Endothelial cell of umbilical vein (primary cell): ENCODE results near the gene EPS8L2. TPM values are rescaled to one million over a fixed set of nuclear protein-coding genes. Genes with fewer than 3 reads are reported as not detected.
"Not testable (repeated sequence)": the region's sequence is repeated elsewhere in the genome, so short reads cannot be mapped to it uniquely, and the experiment has no call there.

Experiments
- BruUV-seq: library from RNA; stranded (reverse); fragments of 400-500 nt; replicated peaks from 2 replicates; lab custom pipeline; 2021; lab: Mats Ljungman, UMichigan
- CTCF ChIA-PET: fragments of 300-600, 350-600 bp; sonication (Branson Sonifier 250); formaldehyde crosslinking; loops from one replicate; lab custom pipeline; 2021; ENCODE audit warnings: antibody characterized with exemption, inconsistent platforms; lab: Charles Lee
- POLR2A ChIA-PET: fragments of 300-600, 350-600 bp; sonication (Branson Sonifier 250); formaldehyde crosslinking; loops from one replicate; lab custom pipeline; 2021; ENCODE audit warnings: antibody characterized with exemption, inconsistent platforms; lab: Charles Lee
- DNase-seq: peaks from one replicate; pipeline ENCODE4 v3.0.0-alpha.2; 2011; ENCODE audit warnings: low read depth, low spot score
- FAIRE-seq: peaks from 2 replicates; lab custom pipeline; 2011; peaks lifted over from hg19 to GRCh38; lab: Jason Lieb, UNC
- H2AFZ ChIP-seq: 2 replicates; pipeline ENCODE4 v1.6.0; 2012; ENCODE audit warnings: low read depth, low read length, control low read depth, inconsistent platforms
- H3K27ac ChIP-seq: 2 replicates; pipeline ENCODE4 v1.5.1; 2011; ENCODE audit warnings: low read depth, mild to moderate bottlenecking, control low read depth, low read length, moderate library complexity; ENCODE audit not compliant: insufficient read depth
- H3K27me3 ChIP-seq, 2 experiments: 2 replicates each; pipeline versions ENCODE4 v1.6.0 to v1.6.1; 2011; ENCODE audit warnings: low read length in 2 of 2, mixed read lengths in 1 of 2; ENCODE audit not compliant: control insufficient read depth in 2 of 2, insufficient read depth in 2 of 2
- H3K36me3 ChIP-seq, 2 experiments: 2 replicates in 1 of 2; 3 replicates in 1 of 2; pipeline ENCODE4 v1.5.1; 2011; ENCODE audit warnings: low read length in 2 of 2, mild to moderate bottlenecking in 1 of 2, moderate library complexity in 1 of 2; ENCODE audit not compliant: control insufficient read depth in 2 of 2, insufficient read depth in 2 of 2; ENCODE audit errors: extremely low read depth in 1 of 2
- H3K4me1 ChIP-seq: 3 replicates; pipeline ENCODE4 v1.5.1; 2011; ENCODE audit warnings: mild to moderate bottlenecking, low read length; ENCODE audit not compliant: control insufficient read depth, insufficient read depth; ENCODE audit errors: extremely low read depth
- H3K4me2 ChIP-seq: 2 replicates; pipeline ENCODE4 v1.6.1; 2011; ENCODE audit warnings: low read length, control low read depth, mixed read lengths; ENCODE audit not compliant: insufficient read depth
- H3K4me3 ChIP-seq, 3 experiments: fragments of 200-600 bp in 1 of 3; sonication (generic), shearing (Covaris generic) in 1 of 3; replicated peaks in 1 of 3; 2 replicates each; pipeline ENCODE4 v1.5.1; 2011 to 2016; ENCODE audit warnings: control low read depth in 3 of 3, low read length in 3 of 3, mild to moderate bottlenecking in 2 of 3, inconsistent platforms in 1 of 3, low read depth in 1 of 3, moderate library complexity in 1 of 3; ENCODE audit not compliant: insufficient read depth in 1 of 3
- H3K79me2 ChIP-seq: 2 replicates; pipeline ENCODE4 v1.6.0; 2012; ENCODE audit warnings: low read length, inconsistent platforms; ENCODE audit not compliant: control insufficient read depth, insufficient read depth
- H3K9ac ChIP-seq: replicated peaks from 2 replicates; pipeline ENCODE3; 2011; ENCODE audit warnings: low read length, control low read depth; ENCODE audit not compliant: insufficient read depth; ENCODE audit errors: extremely low read depth
- H3K9me1 ChIP-seq: replicated peaks from 3 replicates; pipeline ENCODE4 v1.6.0; 2011; ENCODE audit warnings: mild to moderate bottlenecking, low read length; ENCODE audit not compliant: control insufficient read depth, insufficient read depth; ENCODE audit errors: extremely low read depth
- H3K9me3 ChIP-seq: replicated peaks from 2 replicates; pipeline ENCODE4 v1.5.1; 2012; ENCODE audit warnings: low read length, inconsistent platforms; ENCODE audit not compliant: control insufficient read depth, insufficient read depth
- H4K20me1 ChIP-seq: replicated peaks from 2 replicates; pipeline ENCODE3; 2011; ENCODE audit warnings: mild to moderate bottlenecking, low read length; ENCODE audit not compliant: control insufficient read depth, insufficient read depth; ENCODE audit errors: extremely low read depth
- CTCF ChIP-seq, 2 donors: IDR thresholded peaks; 1 replicate in 1 of 2; 2 replicates in 1 of 2; pipeline ENCODE4 v1.5.1; 2011; ENCODE audit warnings: low read length in 2 of 2, mild to moderate bottlenecking in 2 of 2, moderate library complexity in 2 of 2, control low read depth in 1 of 2, inconsistent platforms in 1 of 2, low read depth in 1 of 2; ENCODE audit not compliant: insufficient read depth in 1 of 2; ENCODE audit errors: extremely low read depth in 1 of 2
- EZH2 ChIP-seq: IDR thresholded peaks from 2 replicates; pipeline ENCODE4 v1.6.1; 2012; ENCODE audit warnings: borderline replicate concordance, low read depth, mild to moderate bottlenecking, moderate library complexity, low read length, inconsistent platforms; ENCODE audit not compliant: severe bottlenecking
- FOS ChIP-seq: IDR thresholded peaks from 2 replicates; pipeline ENCODE4 v1.6.1; 2011; ENCODE audit warnings: mild to moderate bottlenecking, low read length, moderate library complexity, borderline replicate concordance; ENCODE audit not compliant: insufficient read depth
- GATA2 ChIP-seq: IDR thresholded peaks from 2 replicates; pipeline ENCODE4 v1.7.0; 2011; ENCODE audit warnings: low read depth, mild to moderate bottlenecking, moderate library complexity, mixed read lengths, low read length; ENCODE audit not compliant: insufficient read length, insufficient read depth
- JUN ChIP-seq: IDR thresholded peaks from 2 replicates; pipeline ENCODE4 v1.6.1; 2011; ENCODE audit warnings: borderline replicate concordance, low read depth; ENCODE audit not compliant: insufficient read length, insufficient read depth
- MAX ChIP-seq: IDR thresholded peaks from 2 replicates; pipeline ENCODE4 v1.6.1; 2011; ENCODE audit not compliant: insufficient read depth, insufficient read length
- MYC ChIP-seq: IDR thresholded peaks from one replicate; pipeline ENCODE4 v1.6.1; 2011; ENCODE audit warnings: mild to moderate bottlenecking, low read depth, low read length
- POLR2A ChIP-seq: IDR thresholded peaks from 2 replicates; pipeline ENCODE4 v1.6.1; 2012; ENCODE audit warnings: low read depth, mild to moderate bottlenecking, control low read depth, low read length
- POLR2AphosphoS5 ChIP-seq: IDR thresholded peaks from 2 replicates; pipeline ENCODE4 v1.6.1; 2012; ENCODE audit warnings: low read depth, mild to moderate bottlenecking, control low read depth, low read length, moderate library complexity; ENCODE audit not compliant: insufficient read depth
- dilution Hi-C: fragments of 300-500 bp; cut with MboI; formaldehyde crosslinking; loops from one replicate; pipeline ENCODE4 v1.15.0; 2019; ENCODE audit warnings: low sequenced_read_pairs; ENCODE audit not compliant: extremely low pct_ligation_motif_present
- intact Hi-C: fragments of 100-400 bp; cut with micrococcal nuclease; formaldehyde crosslinking; loops from one replicate; pipeline ENCODE4 v1.10.0; 2022
- polyA plus RNA-seq, 4 experiments: library from polyadenylated mRNA; depleted of rRNA in 3 of 4; stranded (reverse) in 3 of 4; unstranded in 1 of 4; fragments of >200 nt; gene quantifications; 2 replicates each; pipeline versions ENCODE4 v1.2.1 to v1.2.3, GENCODE V29; 2011 to 2012; ENCODE audit warnings: missing spikeins in 1 of 4
- total RNA-seq: library from RNA; stranded (reverse); gene quantifications from 2 replicates; pipeline ENCODE4 v1.2.3, GENCODE V29; 2021

EPS8L2 gene
- total and polyA plus RNA-seq, 2 donors (not counting 3 experiments of a cell fraction or from before 2014, with no cell fraction given), result 5.2 to 12.5 TPM

- CTCF ChIA-PET, H3K27me3 ChIP-seq, H3K9me3 ChIP-seq, intact Hi-C loops, H3K4me3 ChIP-seq, POLR2A ChIA-PET, BruUV-seq, H3K4me2 ChIP-seq, DNase-seq, H3K79me2 ChIP-seq, H3K36me3 ChIP-seq, H3K27ac ChIP-seq, FAIRE-seq, dilution Hi-C loops, H4K20me1 ChIP-seq, H3K9me1 ChIP-seq, H2AFZ ChIP-seq, H3K9ac ChIP-seq, H3K4me1 ChIP-seq: not testable (repeated sequence)
Observed at GRCh38 chr11:734541-734940, 28.5 kb downstream of the EPS8L2 start.

- TF ChIP-seq EZH2 (no peak), GATA2 (no peak), JUN (no peak), FOS (no peak), MYC (no peak), MAX (no peak), POLR2A (no peak), POLR2AphosphoS5 (no peak), CTCF (IDR thresholded peaks at IDR 0.05; ENCODE audit: extremely low read depth in 1 of 2, insufficient read depth in 1 of 2, low read depth in 1 of 2, low read length in 2 of 2) (no peak)
- no peak overlapping the region for H3K4me2 ChIP-seq
- H4K20me1 ChIP-seq, result no peaks in the 10 kb centered on the region
- intact Hi-C loops, result no loop called here
- DNase-seq (no peak), FAIRE-seq (no peak)
- no peaks in the 10 kb centered on the region for H3K27me3 ChIP-seq
- H3K9ac ChIP-seq, result no peak overlapping the region
- no peaks in the 10 kb centered on the region for H3K9me3 ChIP-seq
- H3K4me3 ChIP-seq, result no peak overlapping the region
- no peaks in the 10 kb centered on the region for H3K9me1 ChIP-seq
- ChIA-PET POLR2A (no interaction called here), CTCF (interaction anchor here (0.7 to 2.0 kb wide), 3 partner anchors 10 to 46 kb away, joined by 3 to 10 read pairs (median 4); no protein-coding TSS in a partner anchor)
- no peaks in the 10 kb centered on the region for H3K36me3 ChIP-seq
- no peaks in the 10 kb centered on the region for H3K4me1 ChIP-seq
- no TSS peak for BruUV-seq
- no peak overlapping the region for H3K27ac ChIP-seq
- no peaks in the 10 kb centered on the region for H3K79me2 ChIP-seq
- H2AFZ ChIP-seq, result no peak overlapping the region
- dilution Hi-C loops, result no loop called here
Observed at GRCh38 chr11:737366-737765, 31.3 kb downstream of the EPS8L2 start.

- ChIA-PET POLR2A (interaction anchor here (1.0 kb wide), 1 partner anchor 11 kb away, joined by 3 read pairs; no protein-coding TSS in a partner anchor), CTCF (interaction anchor here (1.1 to 2.0 kb wide), 2 partner anchors 10 to 11 kb away, joined by 4 to 10 read pairs; no protein-coding TSS in a partner anchor)
- H4K20me1 ChIP-seq, H3K4me3 ChIP-seq, DNase-seq, dilution Hi-C loops, BruUV-seq, H3K79me2 ChIP-seq, intact Hi-C loops, H2AFZ ChIP-seq, H3K9ac ChIP-seq, H3K9me3 ChIP-seq, FAIRE-seq, H3K27me3 ChIP-seq, H3K9me1 ChIP-seq, H3K4me1 ChIP-seq, H3K36me3 ChIP-seq, H3K27ac ChIP-seq, H3K4me2 ChIP-seq: not testable (repeated sequence)
Observed at GRCh38 chr11:737899-738298, 31.9 kb downstream of the EPS8L2 start.
